ENCODE data around the gene MORN5. TPM values are rescaled to one million over a fixed set of nuclear protein-coding genes. Genes with fewer than 3 reads are reported as not detected.

The MORN5 gene
- total and polyA plus RNA-seq, 4 donors = not detected

GRCh38 chr9:122213102-122213588, 53.4 kb downstream of the MORN5 start:
- Histone ChIP-seq H3K36me3 (ENCODE audit: control insufficient read depth in 4 of 4, insufficient read depth in 3 of 4, low read depth in 1 of 4, low read length in 3 of 4) (no peaks in the 10 kb centered on the region), H3K4me3 (ENCODE audit: low read depth in 1 of 3, low read length in 3 of 3) (no peak overlapping the region), H3K9ac (ENCODE audit: low read depth in 1 of 2, low read length in 2 of 2) (no peak overlapping the region), H3K27me3 (ENCODE audit: control insufficient read depth in 4 of 4, insufficient read depth in 4 of 4, low read length in 3 of 4) (peaks cover 0 to 26% (median 11%) of the 10 kb centered on the region in 4 donors), H3K27ac (ENCODE audit: low read depth in 1 of 2, low read length in 2 of 2) (no peak overlapping the region), H3K4me1 (ENCODE audit: control insufficient read depth in 4 of 4, insufficient read depth in 4 of 4, low read length in 3 of 4) (peaks cover 0 to 11% (median 6%) of the 10 kb centered on the region in 4 donors), H3K9me3 (ENCODE audit: control insufficient read depth in 4 of 4, low read length in 3 of 4) (no peaks in the 10 kb centered on the region)
- no peak for TF ChIP-seq SP1 (IDR thresholded peaks at IDR 0.05)
- WGBS = 35% methylated on average over 20 of the region's 20 CpGs
- no peak for DNase-seq (ENCODE audit: low spot score)

- H3K4me1 ChIP-seq (ENCODE audit: control insufficient read depth in 4 of 4, insufficient read depth in 4 of 4, low read length in 3 of 4) = peaks cover 0 to 11% (median 7%) of the 10 kb centered on the region in 4 donors
- peaks cover 0 to 26% (median 13%) of the 10 kb centered on the region in 4 donors for H3K27me3 ChIP-seq (ENCODE audit: control insufficient read depth in 4 of 4, insufficient read depth in 4 of 4, low read length in 3 of 4)
- DNase-seq (ENCODE audit: low spot score) = peak; percentile 80
- WGBS = 5% methylated on average over 93 of the region's 93 CpGs
- no peak overlapping the region for H3K27ac ChIP-seq (ENCODE audit: low read depth in 1 of 2, low read length in 2 of 2)
- TF ChIP-seq NR2F2 (IDR thresholded peaks at IDR 0.05) = no peak
- TF ChIP-seq ATF3 (IDR thresholded peaks at IDR 0.05) = no peak
- no peak for TF ChIP-seq FOXA1 (IDR thresholded peaks at IDR 0.05)
- TF ChIP-seq RAD21 (IDR thresholded peaks at IDR 0.05) = no peak
- TF ChIP-seq EGR1 (IDR thresholded peaks at IDR 0.05; ENCODE audit: low read depth in 2 of 2) = no peak
- TF ChIP-seq CTCF (IDR thresholded peaks at IDR 0.05; ENCODE audit: low read depth, low read length, missing input control) = no peak
- no peak for TF ChIP-seq FOXA2 (IDR thresholded peaks at IDR 0.05)
- TF ChIP-seq YY1 (IDR thresholded peaks at IDR 0.05) = no peak
- H3K9me3 ChIP-seq (ENCODE audit: control insufficient read depth in 4 of 4, low read length in 3 of 4) = no peaks in the 10 kb centered on the region
- no peak overlapping the region for H3K9ac ChIP-seq (ENCODE audit: low read depth in 1 of 2, low read length in 2 of 2)
- H3K36me3 ChIP-seq (ENCODE audit: control insufficient read depth in 4 of 4, insufficient read depth in 3 of 4, low read depth in 1 of 4, low read length in 3 of 4) = no peaks in the 10 kb centered on the region
- peak overlapping the region in 1 of 3 donors; percentile 39 for H3K4me3 ChIP-seq (ENCODE audit: low read depth in 1 of 3, low read length in 3 of 3)
Measured at GRCh38 chr9:122213589-122214413, 54.1 kb downstream of the MORN5 start.

- no peak for DNase-seq (ENCODE audit: low spot score)
- TF ChIP-seq MAX (IDR thresholded peaks at IDR 0.05) (no peak), HNF4A (conservative IDR thresholded peaks at IDR 0.05) (no peak), REST (IDR thresholded peaks at IDR 0.05) (no peak), YY1 (IDR thresholded peaks at IDR 0.05) (no peak), TAF1 (conservative IDR thresholded peaks at IDR 0.05) (no peak), CTCF (IDR thresholded peaks at IDR 0.05; ENCODE audit: low read depth, low read length, missing input control) (no peak), SP1 (IDR thresholded peaks at IDR 0.05) (no peak), NR2F2 (IDR thresholded peaks at IDR 0.05) (no peak), EGR1 (IDR thresholded peaks at IDR 0.05; ENCODE audit: low read depth in 2 of 2) (no peak), GABPA (IDR thresholded peaks at IDR 0.05 in 1 of 2, conservative IDR thresholded peaks at IDR 0.05 in 1 of 2) (no peak), RAD21 (IDR thresholded peaks at IDR 0.05) (no peak), FOXA2 (IDR thresholded peaks at IDR 0.05) (no peak), JUND (IDR thresholded peaks at IDR 0.05) (no peak), HNF4G (IDR thresholded peaks at IDR 0.05) (no peak)
Measured at GRCh38 chr9:122214507-122214906, 54.8 kb downstream of the MORN5 start.

More at GRCh38 chr9:122214507-122214906, 54.8 kb downstream of the MORN5 start:
- 45% methylated on average over 9 of the region's 9 CpGs for WGBS
- H3K27me3 ChIP-seq (ENCODE audit: control insufficient read depth in 4 of 4, insufficient read depth in 4 of 4, low read length in 3 of 4) = peaks cover 0 to 26% (median 12%) of the 10 kb centered on the region in 4 donors
- H3K36me3 ChIP-seq (ENCODE audit: control insufficient read depth in 4 of 4, insufficient read depth in 3 of 4, low read depth in 1 of 4, low read length in 3 of 4) = no peaks in the 10 kb centered on the region
- H3K4me1 ChIP-seq (ENCODE audit: control insufficient read depth in 4 of 4, insufficient read depth in 4 of 4, low read length in 3 of 4) = peaks cover 2 to 14% (median 13%) of the 10 kb centered on the region in 4 donors
- H3K27ac ChIP-seq (ENCODE audit: low read depth in 1 of 2, low read length in 2 of 2) = no peak overlapping the region
- H3K9me3 ChIP-seq (ENCODE audit: control insufficient read depth in 4 of 4, low read length in 3 of 4) = no peaks in the 10 kb centered on the region
- no peak overlapping the region for H3K4me3 ChIP-seq (ENCODE audit: low read depth in 1 of 3, low read length in 3 of 3)
- H3K9ac ChIP-seq (ENCODE audit: low read depth in 1 of 2, low read length in 2 of 2) = no peak overlapping the region

Data from liver (tissue), 9 donors.